GM18526 (cell line): ENCODE data around the gene CREB5.

Source experiments
- POLR2A ChIP-seq: IDR thresholded peaks from 3 replicates; pipeline ENCODE4 v1.6.1; 2011; ENCODE audit not compliant: insufficient read length; ENCODE audit errors: extremely low read depth

The CREB5 gene

DNA sequence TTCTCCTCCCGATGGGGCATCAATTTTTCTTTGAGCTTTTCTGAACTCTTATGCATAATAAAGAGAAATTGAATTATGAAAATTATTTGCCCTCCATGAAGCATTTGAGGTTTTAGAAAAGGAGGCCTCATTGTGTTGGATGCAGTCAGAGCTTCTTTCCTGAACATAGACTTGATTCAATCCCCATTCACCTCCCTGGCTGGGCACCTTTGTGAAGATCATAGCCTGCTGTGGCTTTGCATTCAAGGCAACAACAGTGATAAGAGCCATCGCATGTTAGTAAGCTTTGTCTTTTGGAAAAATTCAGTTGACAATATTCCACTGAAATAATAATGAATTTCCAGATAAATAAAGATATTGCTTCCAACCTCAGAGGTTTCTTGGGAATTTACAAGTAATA is 458.8 kb downstream of the CREB5 start:
- no peak for TF ChIP-seq POLR2A

DNA sequence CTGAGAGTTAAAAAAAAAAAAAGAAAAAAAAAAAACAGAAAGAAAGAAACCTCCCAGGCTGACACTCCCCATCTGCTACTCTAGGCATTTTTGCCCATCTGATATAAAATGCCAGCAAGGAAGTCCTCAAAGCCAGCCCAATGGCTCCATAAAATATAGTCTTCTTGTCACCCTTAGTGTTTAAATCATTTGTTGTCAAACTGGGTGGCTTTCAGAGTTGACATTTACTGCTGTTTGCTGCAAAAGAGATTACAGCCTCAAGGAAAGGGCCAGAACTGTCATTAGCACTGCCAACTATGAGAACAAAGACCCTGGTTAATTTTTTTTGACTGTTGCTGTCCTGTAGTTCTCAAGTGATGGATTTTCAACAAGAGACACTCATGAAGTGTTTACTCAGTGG is 459.3 kb downstream of the CREB5 start:
- TF ChIP-seq POLR2A, result no peak

DNA sequence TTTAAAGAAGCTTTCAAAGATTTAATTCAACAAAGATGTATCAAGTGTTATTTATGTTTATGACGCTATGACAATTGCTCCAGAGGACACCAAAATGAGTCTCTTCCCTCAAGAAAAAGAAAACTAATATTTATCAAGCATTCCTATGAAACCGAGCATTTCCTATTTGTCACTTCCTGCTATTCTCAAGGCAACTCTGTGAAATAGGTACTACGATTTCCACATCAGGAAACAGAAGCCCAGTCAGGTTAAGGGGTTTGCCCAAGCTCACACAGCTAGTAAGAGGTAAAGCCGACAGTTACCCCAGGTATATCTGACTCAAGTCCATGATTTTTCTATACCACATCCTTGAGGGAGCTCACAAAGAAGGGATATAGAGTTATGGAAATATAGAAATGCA is 459.9 kb downstream of the CREB5 start:
- no peak for TF ChIP-seq POLR2A

DNA sequence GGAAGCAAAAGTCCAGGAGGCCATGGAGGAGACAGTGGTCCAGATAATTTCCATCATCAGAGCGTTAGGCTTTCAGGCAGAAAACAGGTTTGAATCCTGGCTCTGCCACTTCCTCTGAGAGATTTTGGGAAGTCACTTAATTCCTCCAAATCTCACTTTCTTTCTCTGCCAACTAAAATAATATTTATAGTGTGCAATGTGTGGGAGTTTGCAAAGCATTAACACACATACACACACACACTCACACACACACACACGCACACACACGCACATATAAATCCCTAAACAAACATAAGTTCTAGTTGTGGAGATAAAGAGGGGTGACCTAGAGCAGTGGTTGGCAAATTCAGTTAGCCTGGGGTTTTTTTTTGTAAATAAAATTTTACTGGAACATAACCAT is 461.0 kb downstream of the CREB5 start:
- TF ChIP-seq POLR2A, result no peak

DNA sequence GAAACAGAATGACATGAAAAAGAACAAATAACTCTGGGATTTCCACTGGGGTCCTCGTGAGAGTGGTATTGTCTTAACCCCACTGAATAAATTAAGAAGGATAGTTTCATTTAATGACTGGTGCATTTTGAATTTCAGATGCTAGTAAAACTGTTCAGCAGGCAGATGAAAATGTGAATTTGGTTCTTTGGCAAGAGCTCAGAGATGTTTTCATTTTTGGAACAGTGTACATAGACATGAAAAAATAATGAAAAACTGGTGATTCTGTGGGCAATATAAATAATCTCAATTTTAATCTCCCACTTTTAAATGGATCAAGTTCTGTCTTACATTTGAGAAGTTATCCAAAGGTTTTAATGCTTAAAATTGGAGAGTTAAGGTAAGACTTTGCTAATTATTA is 461.7 kb downstream of the CREB5 start:
- TF ChIP-seq POLR2A, result no peak
